SK-MEL-5 (cell line): ENCODE measurements around the gene KCTD11. TPM values are rescaled to one million over a fixed set of nuclear protein-coding genes. Genes with fewer than 3 reads are reported as not detected.

Source experiments
- DNase-seq: peaks from one replicate; pipeline ENCODE4 v3.0.0-alpha.2; 2016; ENCODE audit warnings: low read depth, low spot score
- in situ Hi-C: cut with HindIII; loops from 2 replicates; pipeline ENCODE4 v1.10.0; 2016; ENCODE audit warnings: low sequenced_read_pairs, high pct_unique_total_duplicates, low pct_unique_long_range_greater_than_20kb
- total RNA-seq: library from RNA; depleted of rRNA; stranded (reverse); fragments of >200 nt; shearing (Covaris generic); gene quantifications from 2 replicates; pipeline ENCODE4 v1.2.3, GENCODE V29; 2014

The KCTD11 gene
- total RNA-seq, 1 experiment from 2014 or later: 2.5 TPM

GRCh38 chr17:7384489-7385081 is 32.6 kb downstream of the KCTD11 start:
- in situ Hi-C loops: no loop called here
- DNase-seq: no peak

- no peak for DNase-seq
- in situ Hi-C loops: no loop called here
Measured at GRCh38 chr17:7388856-7389255, 36.9 kb downstream of the KCTD11 start.

GRCh38 chr17:7389924-7390910 is 38.3 kb downstream of the KCTD11 start:
- no peak for DNase-seq
- in situ Hi-C loops: no loop called here

GRCh38 chr17:7391307-7391706 is 39.3 kb downstream of the KCTD11 start:
- in situ Hi-C loops: no loop called here
- DNase-seq: no peak

- in situ Hi-C loops: no loop called here
Measured at GRCh38 chr17:7392696-7393612, 41.0 kb downstream of the KCTD11 start.

GRCh38 chr17:7393613-7394451 is 41.9 kb downstream of the KCTD11 start:
- DNase-seq: peak; percentile 10
- in situ Hi-C loops: no loop called here

More at GRCh38 chr17:7392696-7393612, 41.0 kb downstream of the KCTD11 start:
- DNase-seq: no peak

- in situ Hi-C loops: no loop called here
Measured at GRCh38 chr17:7394452-7395191, 42.7 kb downstream of the KCTD11 start, which contains the start of gene PLSCR3. Gene PLSCR3, minus strand, starts transcription at chr17:7394525. Its CDS starts 415 bp downstream, at chr17:7394110.

GRCh38 chr17:7396147-7396546 is 44.2 kb downstream of the KCTD11 start:
- in situ Hi-C loops: no loop called here

More at GRCh38 chr17:7394452-7395191, 42.7 kb downstream of the KCTD11 start, which contains the start of gene PLSCR3:
- peak; percentile 82 for DNase-seq

GRCh38 chr17:7398612-7399011 is 46.6 kb downstream of the KCTD11 start:
- in situ Hi-C loops: no loop called here
- no peak for DNase-seq

More at GRCh38 chr17:7396147-7396546, 44.2 kb downstream of the KCTD11 start:
- no peak for DNase-seq

- in situ Hi-C loops: no loop called here
- DNase-seq: peak; percentile 42
Measured at GRCh38 chr17:7403043-7403726, 51.2 kb downstream of the KCTD11 start.

GRCh38 chr17:7403727-7403976 is 51.7 kb downstream of the KCTD11 start:
- no peak for DNase-seq
- in situ Hi-C loops: no loop called here

- in situ Hi-C loops: no loop called here
- DNase-seq: peak; percentile 99
Measured at GRCh38 chr17:7403977-7404736, 52.2 kb downstream of the KCTD11 start, which contains the start of gene TMEM256. Gene TMEM256, minus strand, starts transcription at chr17:7404097. Its CDS starts 13 bp downstream, at chr17:7404084.
